Head of caudate nucleus (tissue), 42 donors: ENCODE measurements around the gene CHPF.

Experiments used
- DNase-seq, 42 donors: peaks; one replicate each; pipeline versions ENCODE4 v3.0.0 to v3.0.0-alpha.2; 2020 to 2021; ENCODE audit warnings: mixed read lengths in 7 of 42
- intact Hi-C: fragments of 100-400 bp; cut with DNase I; formaldehyde crosslinking; loops from one replicate; pipeline ENCODE4 v1.15.0; 2022

CHPF gene

GRCh38 chr2:219508444-219508734 lies 35.2 kb downstream of the CHPF start:
- intact Hi-C loops, result no loop called here
- DNase-seq, result no peak

GRCh38 chr2:219507581-219508443 lies 35.8 kb downstream of the CHPF start:
- no peak for DNase-seq

GRCh38 chr2:219506802-219507526 lies 36.6 kb downstream of the CHPF start:
- intact Hi-C loops, result no loop called here

More at GRCh38 chr2:219507581-219508443, 35.8 kb downstream of the CHPF start:
- intact Hi-C loops, result no loop called here

GRCh38 chr2:219506153-219506801 lies 37.3 kb downstream of the CHPF start:
- no peak for DNase-seq
- intact Hi-C loops, result no loop called here

More at GRCh38 chr2:219506802-219507526, 36.6 kb downstream of the CHPF start:
- DNase-seq, result peak in 1 of 42 donors; percentile 56

- no peak for DNase-seq
- intact Hi-C loops, result no loop called here
These were observed 38.0 kb downstream of the CHPF start for GRCh38 chr2:219505585-219505984.

GRCh38 chr2:219502618-219503017 lies 41.0 kb downstream of the CHPF start:
- DNase-seq, result no peak
- intact Hi-C loops, result no loop called here

GRCh38 chr2:219501849-219502248 lies 41.8 kb downstream of the CHPF start:
- no peak for DNase-seq
- intact Hi-C loops, result no loop called here

- no peak for DNase-seq
- intact Hi-C loops, result no loop called here
These were observed 43.5 kb downstream of the CHPF start for GRCh38 chr2:219500135-219500534.

GRCh38 chr2:219499555-219499954 lies 44.1 kb downstream of the CHPF start:
- no peak for DNase-seq
- intact Hi-C loops, result no loop called here

GRCh38 chr2:219499058-219499307 lies 44.6 kb downstream of the CHPF start:
- intact Hi-C loops, result no loop called here
- DNase-seq, result no peak

- intact Hi-C loops, result no loop called here
- peak; percentile 87 to 98 (median 95) for DNase-seq
These were observed 45.1 kb downstream of the CHPF start, which contains the start of gene GMPPA for GRCh38 chr2:219498280-219499057. GMPPA (plus strand) TSS chr2:219498891; CDS start chr2:219499976, 1,085 bp downstream.

- intact Hi-C loops, result no loop called here
- peak in 35 of 42 donors; percentile 28 to 76 (median 56) for DNase-seq
These were observed 45.9 kb downstream of the CHPF start for GRCh38 chr2:219497495-219498279.

- intact Hi-C loops, result no loop called here
- DNase-seq, result peak in 1 of 42 donors; percentile 7
These were observed 46.6 kb downstream of the CHPF start for GRCh38 chr2:219496825-219497494.

GRCh38 chr2:219496247-219496824 lies 47.3 kb downstream of the CHPF start:
- DNase-seq, result no peak

GRCh38 chr2:219495531-219496122 lies 48.0 kb downstream of the CHPF start:
- intact Hi-C loops, result no loop called here
- DNase-seq, result peak; percentile 51 to 91 (median 78)

More at GRCh38 chr2:219496247-219496824, 47.3 kb downstream of the CHPF start:
- intact Hi-C loops, result no loop called here

- intact Hi-C loops, result no loop called here
- DNase-seq, result peak in 19 of 42 donors; percentile 17 to 71 (median 42)
These were observed 48.6 kb downstream of the CHPF start for GRCh38 chr2:219494952-219495530.

- no peak for DNase-seq
- intact Hi-C loops, result no loop called here
These were observed 50.5 kb downstream of the CHPF start for GRCh38 chr2:219493086-219493485.
